Mucosa of descending colon (tissue), 3 donors: ENCODE measurements around the gene RGS9BP. TPM values are rescaled to one million over a fixed set of nuclear protein-coding genes. Genes with fewer than 3 reads are reported as not detected.

ENCODE experiments used
- ATAC-seq: fragments of 200-7000 bp; cut with Tn5 transposase; one replicate; pipeline ENCODE4 v1.9.1; 2020; ENCODE audit warnings: mild to moderate bottlenecking, moderate library complexity
- DNase-seq, 3 donors: peaks; one replicate each; pipeline ENCODE4 v3.0.0-alpha.2; 2020
- H3K36me3 ChIP-seq: fragments of 200-600 bp; one replicate; pipeline ENCODE4 v1.8.0; 2021; ENCODE audit warnings: low read depth, mild to moderate bottlenecking
- H3K4me1 ChIP-seq: fragments of 200-600 bp; one replicate; pipeline ENCODE4 v1.8.0; 2021; ENCODE audit warnings: low read depth, mild to moderate bottlenecking
- H3K4me3 ChIP-seq: fragments of 200-600 bp; one replicate; pipeline ENCODE4 v1.8.0; 2021; ENCODE audit warnings: mild to moderate bottlenecking
- H3K9me3 ChIP-seq: fragments of 200-600 bp; one replicate; pipeline ENCODE4 v1.8.0; 2021; ENCODE audit warnings: mild to moderate bottlenecking
- intact Hi-C, 2 donors: fragments of 100-400 bp; cut with DNase I in 1 of 2; cut with micrococcal nuclease in 1 of 2; formaldehyde crosslinking; loops; one replicate each; pipeline versions ENCODE4 v1.11.0 to v1.11.1; 2022; cut with DNase I, micrococcal nuclease
- long read RNA-seq, 2 donors: library from polyadenylated mRNA; unstranded; transcript quantifications; one replicate each; pipeline ENCODE4 v2.0.0, GENCODE V29; 2019 to 2021
- total RNA-seq, 3 donors: library from RNA; stranded (reverse); fragmentation: NEBNext Ultra II Directional in 2 of 3; extraction: Animal tissue kit (Norgen Biotek cat#: 25700) in 2 of 3; gene quantifications; one replicate each; pipeline versions ENCODE4 v1.2.1 to v1.2.4, GENCODE V29; 2021 to 2023
- TF ChIP-seq, protein P1 (sequence below): fragments of 200-600 bp; IDR thresholded peaks from one replicate; pipeline ENCODE4 v1.8.0; 2022; ENCODE audit warnings: antibody characterized with exemption, mild to moderate bottlenecking
- donor health status: DM: no; HTN: no; CAD: no; lungs with moderate emphysema.
- donor health status: DM: no; HTN: no; CAD: no.
- donor health status: DM: no; HTN: yes; CAD: no.

Gene RGS9BP, protein sequence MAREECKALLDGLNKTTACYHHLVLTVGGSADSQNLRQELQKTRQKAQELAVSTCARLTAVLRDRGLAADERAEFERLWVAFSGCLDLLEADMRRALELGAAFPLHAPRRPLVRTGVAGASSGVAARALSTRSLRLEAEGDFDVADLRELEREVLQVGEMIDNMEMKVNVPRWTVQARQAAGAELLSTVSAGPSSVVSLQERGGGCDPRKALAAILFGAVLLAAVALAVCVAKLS
- under 1 TPM in 2 of 3 donors, not detected in 1; 0.17 to 0.79 TPM for total RNA-seq
- long read RNA-seq, donor 1, partial matches to known transcripts = 0 of 1 reads
- long read RNA-seq, donor 1, other reads (novel, unspliced or antisense) = 0 of 1 reads
- long read RNA-seq, donor 2 = 0 reads

DNA sequence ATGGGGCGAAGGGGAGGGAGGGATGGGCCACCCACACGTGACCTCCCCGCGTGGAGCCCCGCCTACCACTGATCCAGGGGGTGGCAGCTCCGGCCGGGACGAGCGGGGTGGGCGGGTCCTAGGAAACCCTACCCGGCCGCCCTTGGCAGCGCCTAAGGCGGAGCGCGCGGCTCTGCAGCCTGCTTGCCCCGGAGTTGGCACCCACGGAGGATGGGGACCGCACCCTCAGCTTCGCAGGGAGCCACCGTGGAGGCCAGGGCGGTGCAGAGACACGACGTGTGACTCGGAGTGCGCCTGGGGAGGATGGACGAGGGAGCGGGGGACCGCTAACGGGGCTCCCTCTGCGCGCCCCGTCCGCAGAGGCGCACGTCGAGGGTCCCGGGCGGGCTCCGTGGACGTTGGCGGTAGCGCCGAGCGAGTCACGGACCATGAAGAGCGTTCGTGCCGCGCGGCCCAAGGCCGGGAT is at the start of gene RGS9BP:
RGS9BP (plus strand) TSS at position 129 of the 466 bp plus-strand sequence. CDS start 416 bp downstream, outside the sequence.
- H3K36me3 ChIP-seq = no peaks in the 10 kb centered on the region
- intact Hi-C loops = no loop called here
- peaks cover 20% of the 10 kb centered on the region for H3K4me1 ChIP-seq
- H3K9me3 ChIP-seq = no peaks in the 10 kb centered on the region
- TF ChIP-seq, protein P1, sequence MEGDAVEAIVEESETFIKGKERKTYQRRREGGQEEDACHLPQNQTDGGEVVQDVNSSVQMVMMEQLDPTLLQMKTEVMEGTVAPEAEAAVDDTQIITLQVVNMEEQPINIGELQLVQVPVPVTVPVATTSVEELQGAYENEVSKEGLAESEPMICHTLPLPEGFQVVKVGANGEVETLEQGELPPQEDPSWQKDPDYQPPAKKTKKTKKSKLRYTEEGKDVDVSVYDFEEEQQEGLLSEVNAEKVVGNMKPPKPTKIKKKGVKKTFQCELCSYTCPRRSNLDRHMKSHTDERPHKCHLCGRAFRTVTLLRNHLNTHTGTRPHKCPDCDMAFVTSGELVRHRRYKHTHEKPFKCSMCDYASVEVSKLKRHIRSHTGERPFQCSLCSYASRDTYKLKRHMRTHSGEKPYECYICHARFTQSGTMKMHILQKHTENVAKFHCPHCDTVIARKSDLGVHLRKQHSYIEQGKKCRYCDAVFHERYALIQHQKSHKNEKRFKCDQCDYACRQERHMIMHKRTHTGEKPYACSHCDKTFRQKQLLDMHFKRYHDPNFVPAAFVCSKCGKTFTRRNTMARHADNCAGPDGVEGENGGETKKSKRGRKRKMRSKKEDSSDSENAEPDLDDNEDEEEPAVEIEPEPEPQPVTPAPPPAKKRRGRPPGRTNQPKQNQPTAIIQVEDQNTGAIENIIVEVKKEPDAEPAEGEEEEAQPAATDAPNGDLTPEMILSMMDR = no peak
- peak within 1 kb of the TSS; percentile 93 for H3K4me3 ChIP-seq
- ATAC-seq (peak; percentile 69), DNase-seq (peak; percentile 80 to 89 (median 88))

DNA sequence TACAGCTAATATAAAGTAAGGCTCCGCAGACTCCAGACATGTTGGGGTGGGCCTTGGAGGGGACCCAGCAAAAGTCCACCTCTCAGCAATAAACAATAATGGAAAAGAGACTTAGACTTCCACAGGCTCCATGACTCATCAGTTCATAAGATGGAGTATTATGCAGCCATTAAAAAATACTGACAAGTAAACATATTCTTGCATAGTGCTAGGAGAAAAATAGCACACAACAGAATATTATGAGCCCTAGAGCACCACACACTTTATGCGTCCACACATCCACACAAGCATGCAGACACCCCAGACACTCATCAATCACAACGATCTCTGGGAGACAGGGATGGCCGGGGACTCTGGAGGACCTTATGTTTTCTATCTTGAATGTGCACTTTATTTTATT is 48.7 kb upstream of the RGS9BP start:
- DNase-seq (no peak), ATAC-seq (no peak)
- H3K36me3 ChIP-seq = peaks cover 5% of the 10 kb centered on the region
- no peak overlapping the region for H3K4me3 ChIP-seq
- TF ChIP-seq, protein P1 = no peak
- H3K9me3 ChIP-seq = no peaks in the 10 kb centered on the region
- no peaks in the 10 kb centered on the region for H3K4me1 ChIP-seq
- intact Hi-C loops = no loop called here

DNA sequence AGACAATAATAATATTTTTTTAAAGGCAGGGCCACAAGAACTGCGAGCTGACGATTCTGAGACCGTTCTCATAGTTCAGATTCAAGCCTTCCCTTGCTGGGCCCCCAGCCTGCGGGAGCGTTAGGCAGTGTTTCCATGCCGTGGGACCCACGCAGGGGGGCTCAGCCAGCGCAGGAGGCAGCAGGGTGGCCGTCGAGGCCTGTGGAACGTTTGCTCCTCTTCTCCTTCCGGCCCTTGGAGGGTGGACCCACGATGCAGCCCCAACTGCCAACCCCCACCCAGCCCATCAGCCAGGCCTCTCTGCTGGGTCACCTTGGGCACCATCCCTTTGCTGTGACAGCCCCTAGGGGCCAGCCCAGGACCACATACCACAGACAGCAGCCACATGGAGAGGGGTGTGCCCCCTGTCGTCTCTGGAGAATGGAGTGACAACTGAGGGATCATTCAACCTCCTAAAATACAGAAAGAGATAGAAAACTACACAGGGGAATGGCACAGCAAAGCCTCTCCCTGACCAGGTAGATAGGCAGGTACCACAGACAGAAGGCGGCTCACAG is 47.9 kb upstream of the RGS9BP start:
- ATAC-seq (no peak), DNase-seq (no peak)
- H3K36me3 ChIP-seq = peaks cover 5% of the 10 kb centered on the region
- H3K9me3 ChIP-seq = no peaks in the 10 kb centered on the region
- TF ChIP-seq, protein P1 = no peak
- intact Hi-C loops = no loop called here
- no peaks in the 10 kb centered on the region for H3K4me1 ChIP-seq
- no peak overlapping the region for H3K4me3 ChIP-seq

DNA sequence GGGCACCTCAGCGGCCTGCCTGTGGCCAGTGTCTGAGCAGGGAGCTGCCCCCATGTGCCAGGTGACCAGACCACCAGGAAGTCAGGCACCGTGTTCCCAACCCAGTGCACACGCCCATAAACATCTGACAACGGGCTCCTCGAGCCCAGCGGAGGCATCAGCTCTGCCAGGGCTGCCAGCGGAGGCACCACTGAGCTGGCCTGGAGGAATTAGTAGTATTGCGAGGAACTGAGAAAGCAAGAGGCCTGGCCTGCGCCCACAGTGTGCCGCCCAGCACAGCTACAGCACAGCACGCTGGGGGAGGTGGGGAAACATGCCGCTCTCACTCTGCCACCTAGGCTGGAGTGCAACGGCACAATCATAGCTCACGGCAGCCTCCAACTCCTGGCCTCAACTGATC is 45.3 kb upstream of the RGS9BP start:
- DNase-seq = no peak
- no peak for ATAC-seq
- Histone ChIP-seq H3K9me3 (no peaks in the 10 kb centered on the region), H3K36me3 (peaks cover 5% of the 10 kb centered on the region), H3K4me1 (no peaks in the 10 kb centered on the region), H3K4me3 (no peak overlapping the region)
- intact Hi-C loops = no loop called here
- TF ChIP-seq, protein P1 = no peak

DNA sequence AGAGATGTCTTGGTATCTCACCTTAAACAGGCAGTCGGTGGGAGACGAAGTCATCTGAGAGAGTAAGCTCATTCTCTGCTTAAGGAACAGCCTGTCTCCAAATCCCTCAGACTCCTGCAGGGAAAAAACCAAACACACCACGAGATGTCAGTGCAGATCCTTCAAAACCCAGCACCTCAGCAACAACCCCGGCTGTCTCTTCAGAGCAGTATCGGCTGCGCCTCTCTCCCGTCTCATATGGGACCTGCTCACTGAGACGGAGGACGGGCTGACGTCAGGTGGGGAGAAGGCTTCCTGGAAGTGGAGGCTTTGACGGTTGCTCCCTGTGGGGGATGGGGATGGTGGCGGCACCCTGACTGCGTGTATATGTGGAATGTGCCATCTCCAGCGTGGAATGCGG is 44.3 kb upstream of the RGS9BP start:
- TF ChIP-seq, protein P1 = no peak
- intact Hi-C loops = no loop called here
- Histone ChIP-seq H3K9me3 (no peaks in the 10 kb centered on the region), H3K36me3 (peaks cover 5% of the 10 kb centered on the region), H3K4me1 (no peaks in the 10 kb centered on the region), H3K4me3 (no peak overlapping the region)
- ATAC-seq = no peak
- DNase-seq = no peak
